PFSK-1 (cell line): Measurements from ENCODE around the gene SAMD14.

ENCODE experiments used
- FOXP2 ChIP-seq: optimal IDR thresholded peaks from 2 replicates; pipeline ENCODE3; 2011; ENCODE audit warnings: borderline replicate concordance, control low read depth, inconsistent platforms; ENCODE audit not compliant: insufficient read depth; ENCODE audit errors: extremely low read length, extremely low read depth
- POLR2AphosphoS5 ChIP-seq: IDR thresholded peaks from 2 replicates; pipeline ENCODE4 v1.6.1; 2012; ENCODE audit warnings: low read depth, mild to moderate bottlenecking, control low read depth, low read length, moderate library complexity
- SIN3A ChIP-seq: IDR thresholded peaks from 2 replicates; pipeline ENCODE4 v1.6.1; 2012; ENCODE audit warnings: mild to moderate bottlenecking, low read length, moderate library complexity, borderline replicate concordance; ENCODE audit not compliant: insufficient read depth
- TAF1 ChIP-seq: IDR thresholded peaks from 2 replicates; pipeline ENCODE4 v1.6.1; 2012; ENCODE audit warnings: low read length, control low read depth, borderline replicate concordance; ENCODE audit not compliant: insufficient read depth
- TF ChIP-seq, protein P1 (sequence below), 2 experiments: IDR thresholded peaks; 2 replicates each; pipeline versions ENCODE4 v1.6.1 to v1.8.0; 2011 to 2012; ENCODE audit warnings: low read depth in 2 of 2, low read length in 2 of 2, control low read depth in 1 of 2, inconsistent platforms in 1 of 2, mild to moderate bottlenecking in 1 of 2, moderate library complexity in 1 of 2; ENCODE audit not compliant: insufficient read depth in 1 of 2

The SAMD14 gene

GRCh38 chr17:50094753-50095619, 35.0 kb downstream of the SAMD14 start, which contains the start of gene PDK2:
Gene PDK2 (plus strand): TSS chr17:50095351. CDS start chr17:50095436, 85 bp downstream.
- TF ChIP-seq, protein P1, sequence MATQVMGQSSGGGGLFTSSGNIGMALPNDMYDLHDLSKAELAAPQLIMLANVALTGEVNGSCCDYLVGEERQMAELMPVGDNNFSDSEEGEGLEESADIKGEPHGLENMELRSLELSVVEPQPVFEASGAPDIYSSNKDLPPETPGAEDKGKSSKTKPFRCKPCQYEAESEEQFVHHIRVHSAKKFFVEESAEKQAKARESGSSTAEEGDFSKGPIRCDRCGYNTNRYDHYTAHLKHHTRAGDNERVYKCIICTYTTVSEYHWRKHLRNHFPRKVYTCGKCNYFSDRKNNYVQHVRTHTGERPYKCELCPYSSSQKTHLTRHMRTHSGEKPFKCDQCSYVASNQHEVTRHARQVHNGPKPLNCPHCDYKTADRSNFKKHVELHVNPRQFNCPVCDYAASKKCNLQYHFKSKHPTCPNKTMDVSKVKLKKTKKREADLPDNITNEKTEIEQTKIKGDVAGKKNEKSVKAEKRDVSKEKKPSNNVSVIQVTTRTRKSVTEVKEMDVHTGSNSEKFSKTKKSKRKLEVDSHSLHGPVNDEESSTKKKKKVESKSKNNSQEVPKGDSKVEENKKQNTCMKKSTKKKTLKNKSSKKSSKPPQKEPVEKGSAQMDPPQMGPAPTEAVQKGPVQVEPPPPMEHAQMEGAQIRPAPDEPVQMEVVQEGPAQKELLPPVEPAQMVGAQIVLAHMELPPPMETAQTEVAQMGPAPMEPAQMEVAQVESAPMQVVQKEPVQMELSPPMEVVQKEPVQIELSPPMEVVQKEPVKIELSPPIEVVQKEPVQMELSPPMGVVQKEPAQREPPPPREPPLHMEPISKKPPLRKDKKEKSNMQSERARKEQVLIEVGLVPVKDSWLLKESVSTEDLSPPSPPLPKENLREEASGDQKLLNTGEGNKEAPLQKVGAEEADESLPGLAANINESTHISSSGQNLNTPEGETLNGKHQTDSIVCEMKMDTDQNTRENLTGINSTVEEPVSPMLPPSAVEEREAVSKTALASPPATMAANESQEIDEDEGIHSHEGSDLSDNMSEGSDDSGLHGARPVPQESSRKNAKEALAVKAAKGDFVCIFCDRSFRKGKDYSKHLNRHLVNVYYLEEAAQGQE (IDR thresholded peaks at IDR 0.05; ENCODE audit: insufficient read depth in 1 of 2, low read depth in 2 of 2, low read length in 2 of 2) = no peak
- TF ChIP-seq SIN3A (no peak), FOXP2 (no peak), POLR2AphosphoS5 (no peak), TAF1 (no peak)

DNA sequence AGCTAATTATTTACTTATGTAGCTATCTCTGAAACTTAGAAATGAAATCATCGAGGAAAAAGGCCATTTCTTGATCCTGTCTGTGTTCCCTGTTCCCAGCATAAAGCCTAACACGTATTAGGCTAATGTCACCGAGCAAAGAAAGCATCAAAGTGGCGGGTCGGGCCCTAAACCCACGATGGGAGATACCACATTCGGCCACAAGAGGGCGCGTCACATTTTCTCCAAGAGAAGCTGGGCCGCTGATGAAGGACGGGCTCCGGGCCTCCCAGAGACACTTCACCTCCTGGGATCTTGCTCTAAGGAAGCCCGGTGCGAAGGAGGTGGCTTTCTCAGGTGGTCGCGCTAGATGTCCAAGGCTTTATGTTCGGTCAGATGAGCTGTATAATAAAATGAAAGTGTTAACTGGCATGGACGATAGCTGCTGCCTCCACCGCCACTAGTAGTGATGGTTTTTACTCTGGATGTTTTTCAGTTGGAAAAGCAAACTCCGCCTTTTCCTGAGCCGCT, 35.7 kb downstream of the SAMD14 start:
- TF ChIP-seq FOXP2 (no peak), TAF1 (no peak), POLR2AphosphoS5 (no peak), SIN3A (no peak)
- TF ChIP-seq, protein P1 (IDR thresholded peaks at IDR 0.05; ENCODE audit: insufficient read depth in 1 of 2, low read depth in 2 of 2, low read length in 2 of 2) = no peak

- TF ChIP-seq SIN3A = no peak
- TF ChIP-seq FOXP2 = no peak
- TF ChIP-seq TAF1 = no peak
- TF ChIP-seq, protein P1 (IDR thresholded peaks at IDR 0.05; ENCODE audit: insufficient read depth in 1 of 2, low read depth in 2 of 2, low read length in 2 of 2) = no peak
- TF ChIP-seq POLR2AphosphoS5 = no peak
These were observed 36.2 kb downstream of the SAMD14 start for GRCh38 chr17:50093807-50094206.

GRCh38 chr17:50093246-50093645, 36.7 kb downstream of the SAMD14 start:
- TF ChIP-seq SIN3A (no peak), FOXP2 (no peak), POLR2AphosphoS5 (no peak), TAF1 (no peak)
- TF ChIP-seq, protein P1 (IDR thresholded peaks at IDR 0.05; ENCODE audit: insufficient read depth in 1 of 2, low read depth in 2 of 2, low read length in 2 of 2) = no peak
